HepG2 (cell line): Measurements from ENCODE around the gene RXFP2. TPM values are rescaled to one million over a fixed set of nuclear protein-coding genes. Genes with fewer than 3 reads are reported as not detected.

Source experiments
- ATAC-seq: fragments of 200-7000 bp; cut with Tn5 transposase; 3 replicates; pipeline ENCODE4 v1.9.1; 2020; ENCODE audit warnings: mild to moderate bottlenecking, moderate library complexity
- BruUV-seq: library from RNA; stranded (reverse); fragments of 400-500 nt; replicated peaks from 2 replicates; lab custom pipeline; 2021; lab: Mats Ljungman, UMichigan
- CTCF ChIA-PET: fragments of 300-600 bp; formaldehyde crosslinking; extraction: SDS; loops from one replicate; lab custom pipeline; 2021; ENCODE audit warnings: low total read pairs, inconsistent platforms, low intra/inter-chr PET ratio; lab: Yijun Ruan, JAX
- POLR2A ChIA-PET: fragments of 350-600 bp; sonication (Branson Sonifier 250); formaldehyde crosslinking; loops from one replicate; lab custom pipeline; 2020; ENCODE audit warnings: antibody characterized with exemption, inconsistent platforms; lab: Yijun Ruan, JAX
- DNase-seq: peaks from one replicate; pipeline ENCODE4 v3.0.0-alpha.2; 2015; ENCODE audit warnings: low spot score
- FAIRE-seq: peaks from 3 replicates; lab custom pipeline; 2011; peaks lifted over from hg19 to GRCh38; lab: Jason Lieb, UNC
- H2AFZ ChIP-seq: one replicate; pipeline ENCODE4 v1.6.1; 2011; ENCODE audit warnings: low read length, inconsistent platforms
- H3K27ac ChIP-seq: fragments of 300-600 bp; 3 replicates; pipeline ENCODE4 v1.8.0; 2011; ENCODE audit warnings: mixed run types, mild to moderate bottlenecking, mixed read lengths, low read length, inconsistent platforms; ENCODE audit not compliant: insufficient read depth; ENCODE audit errors: extremely low read length
- H3K27me3 ChIP-seq, 2 experiments: fragments of 200-600 bp in 1 of 2; 2 replicates in 1 of 2; 3 replicates in 1 of 2; pipeline versions ENCODE4 v1.6.0 to v1.8.0; 2011; ENCODE audit warnings: low read length in 2 of 2, mild to moderate bottlenecking in 2 of 2, moderate library complexity in 2 of 2, inconsistent platforms in 1 of 2; ENCODE audit not compliant: insufficient read depth in 2 of 2, control insufficient read depth in 1 of 2
- H3K36me3 ChIP-seq, 2 experiments: fragments of 200-600 bp in 1 of 2; replicated peaks in 1 of 2; 2 replicates in 1 of 2; 3 replicates in 1 of 2; pipeline versions ENCODE4 v1.5.1 to v1.8.0; 2011; ENCODE audit warnings: low read length in 2 of 2, inconsistent platforms in 1 of 2; ENCODE audit not compliant: insufficient read depth in 2 of 2, control insufficient read depth in 1 of 2
- H3K4me1 ChIP-seq: 2 replicates; pipeline ENCODE4 v1.5.1; 2012; ENCODE audit warnings: low read length, inconsistent platforms; ENCODE audit not compliant: insufficient read depth
- H3K4me2 ChIP-seq: 2 replicates; pipeline ENCODE4 v1.6.0; 2011; ENCODE audit warnings: low read depth, low read length, inconsistent platforms
- H3K4me3 ChIP-seq, 3 experiments: fragments of 200-600 bp in 1 of 3; sonication (generic), shearing (Covaris generic) in 1 of 3; replicated peaks in 1 of 3; 2 replicates each; pipeline ENCODE4 v1.5.1; 2011 to 2016; ENCODE audit warnings: low read length in 3 of 3, inconsistent platforms in 2 of 3, low read depth in 2 of 3, mild to moderate bottlenecking in 2 of 3, control low read depth in 1 of 3, mixed read lengths in 1 of 3; ENCODE audit not compliant: insufficient read depth in 1 of 3
- H3K79me2 ChIP-seq: one replicate; pipeline ENCODE4 v1.6.1; 2011; ENCODE audit warnings: low read length, inconsistent platforms; ENCODE audit not compliant: insufficient read depth
- H3K9ac ChIP-seq: 2 replicates; pipeline ENCODE4 v1.6.0; 2011; ENCODE audit warnings: mild to moderate bottlenecking, low read depth, low read length, inconsistent platforms; ENCODE audit not compliant: insufficient read depth
- H3K9me3 ChIP-seq: 2 replicates; pipeline ENCODE4 v1.5.1; 2012; ENCODE audit warnings: mild to moderate bottlenecking, low read length
- H4K20me1 ChIP-seq: 2 replicates; pipeline ENCODE4 v1.6.0; 2011; ENCODE audit warnings: inconsistent platforms, mild to moderate bottlenecking, low read length, moderate library complexity; ENCODE audit not compliant: insufficient read depth
- CTCF ChIP-seq: sonication (generic); formaldehyde crosslinking; IDR thresholded peaks from 2 replicates; pipeline ENCODE4 v1.5.0; 2020; ENCODE audit warnings: mild to moderate bottlenecking, missing genetic modification reagents, moderate library complexity
- LCORL ChIP-seq, 2 experiments: fragments of 450-650 bp in 1 of 2; sonication (generic) in 1 of 2; formaldehyde crosslinking in 1 of 2; IDR thresholded peaks; 2 replicates each; pipeline versions ENCODE4 v1.5.0 to v1.6.1; 2017 to 2020; ENCODE audit warnings: antibody characterized with exemption in 1 of 2, missing genetic modification reagents in 1 of 2
- SCMH1 ChIP-seq: sonication (generic); formaldehyde crosslinking; IDR thresholded peaks from 2 replicates; pipeline ENCODE4 v1.9.0; 2021; ENCODE audit warnings: missing genetic modification reagents, mild to moderate bottlenecking, borderline replicate concordance
- SRSF9 ChIP-seq: fragments of 200-400 bp; formaldehyde crosslinking; IDR thresholded peaks from 2 replicates; pipeline ENCODE4 v1.6.1; 2018; ENCODE audit warnings: borderline replicate concordance, mild to moderate bottlenecking, low read depth, low read length; ENCODE audit not compliant: insufficient read depth, poor library complexity, severe bottlenecking
- TP53 ChIP-seq: sonication (generic); formaldehyde crosslinking; conservative IDR thresholded peaks from 2 replicates; pipeline ENCODE4 v1.4.0; 2020; ENCODE audit warnings: missing genetic modification reagents
- WGBS: methylation state at CpG from one replicate; pipeline ENCODE4 v1.1.6; 2017; ENCODE audit warnings: low lambda C conversion rate; 5-methylcytosine and 5-hydroxymethylcytosine counted together
- in situ Hi-C: cut with HindIII; loops from 2 replicates; pipeline ENCODE4 v1.10.0; 2017; ENCODE audit warnings: low pct_unique_long_range_greater_than_20kb; ENCODE audit not compliant: extremely low pct_ligation_motif_present
- intact Hi-C: fragments of 100-400 bp; cut with micrococcal nuclease; formaldehyde crosslinking; loops from one replicate; pipeline ENCODE4 v1.10.0; 2022; ENCODE audit not compliant: unreplicated experiment
- polyA plus RNA-seq, 8 experiments: library from polyadenylated mRNA; depleted of rRNA in 3 of 8; stranded (reverse) in 7 of 8; unstranded in 1 of 8; fragments of >200 nt; fragmentation: Illumina TruSeq in 4 of 8; extraction: Trizol in 4 of 8; gene quantifications; 2 replicates each; pipeline versions ENCODE4 v1.2.1 to v1.2.3, GENCODE V29; 2011 to 2016; ENCODE audit warnings: low read depth in 4 of 8, missing spikeins in 1 of 8, mixed read lengths in 1 of 8; ENCODE audit not compliant: insufficient read depth in 1 of 8
- total RNA-seq, 5 experiments: library from RNA; depleted of rRNA; stranded (reverse); fragments of >200 nt; fragmentation: Illumina TruSeq; extraction: Trizol; gene quantifications; 2 replicates each; pipeline ENCODE4 v1.2.3, GENCODE V29; 2016; ENCODE audit warnings: low read depth in 1 of 5
- TF ChIP-seq, protein P1 (sequence below): sonication (generic); formaldehyde crosslinking; IDR thresholded peaks from 2 replicates; pipeline ENCODE4 v1.5.0; 2020; ENCODE audit warnings: mild to moderate bottlenecking, missing genetic modification reagents
- TF ChIP-seq, protein P2 (sequence below): sonication (generic); formaldehyde crosslinking; IDR thresholded peaks from 2 replicates; pipeline ENCODE4 v1.4.0; 2020; ENCODE audit warnings: missing genetic modification reagents
- TF ChIP-seq, protein P3 (sequence below): sonication (generic); formaldehyde crosslinking; IDR thresholded peaks from 2 replicates; pipeline ENCODE4 v1.5.0; 2020; ENCODE audit warnings: mild to moderate bottlenecking, missing genetic modification reagents

Gene RXFP2
- total and polyA plus RNA-seq, 2 of the 13 experiments (the other 11 are each of a cell fraction or from before 2014, with no cell fraction given) = not detected

GRCh38 chr13:31733647-31734046, 5.7 kb upstream of the RXFP2 start:
- CTCF ChIA-PET = no interaction called here
- Histone ChIP-seq H3K9me3 (no peaks in the 10 kb centered on the region), H3K27ac (no peak overlapping the region), H4K20me1 (no peaks in the 10 kb centered on the region), H3K79me2 (no peaks in the 10 kb centered on the region), H3K4me3 (no peak overlapping the region), H3K9ac (no peak overlapping the region), H3K4me2 (no peak overlapping the region), H2AFZ (no peak overlapping the region), H3K4me1 (no peaks in the 10 kb centered on the region), H3K27me3 (no peaks in the 10 kb centered on the region), H3K36me3 (no peaks in the 10 kb centered on the region)
- no peak for FAIRE-seq
- no peak for ATAC-seq
- WGBS = 12% methylated on average over 2 of the region's 2 CpGs
- in situ Hi-C loops (loop anchor here (25.0 kb wide), 1 partner anchor 496 kb away; no protein-coding TSS in a partner anchor), intact Hi-C loops (no loop called here)
- TF ChIP-seq, protein P1, sequence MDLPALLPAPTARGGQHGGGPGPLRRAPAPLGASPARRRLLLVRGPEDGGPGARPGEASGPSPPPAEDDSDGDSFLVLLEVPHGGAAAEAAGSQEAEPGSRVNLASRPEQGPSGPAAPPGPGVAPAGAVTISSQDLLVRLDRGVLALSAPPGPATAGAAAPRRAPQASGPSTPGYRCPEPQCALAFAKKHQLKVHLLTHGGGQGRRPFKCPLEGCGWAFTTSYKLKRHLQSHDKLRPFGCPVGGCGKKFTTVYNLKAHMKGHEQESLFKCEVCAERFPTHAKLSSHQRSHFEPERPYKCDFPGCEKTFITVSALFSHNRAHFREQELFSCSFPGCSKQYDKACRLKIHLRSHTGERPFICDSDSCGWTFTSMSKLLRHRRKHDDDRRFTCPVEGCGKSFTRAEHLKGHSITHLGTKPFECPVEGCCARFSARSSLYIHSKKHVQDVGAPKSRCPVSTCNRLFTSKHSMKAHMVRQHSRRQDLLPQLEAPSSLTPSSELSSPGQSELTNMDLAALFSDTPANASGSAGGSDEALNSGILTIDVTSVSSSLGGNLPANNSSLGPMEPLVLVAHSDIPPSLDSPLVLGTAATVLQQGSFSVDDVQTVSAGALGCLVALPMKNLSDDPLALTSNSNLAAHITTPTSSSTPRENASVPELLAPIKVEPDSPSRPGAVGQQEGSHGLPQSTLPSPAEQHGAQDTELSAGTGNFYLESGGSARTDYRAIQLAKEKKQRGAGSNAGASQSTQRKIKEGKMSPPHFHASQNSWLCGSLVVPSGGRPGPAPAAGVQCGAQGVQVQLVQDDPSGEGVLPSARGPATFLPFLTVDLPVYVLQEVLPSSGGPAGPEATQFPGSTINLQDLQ (CRISPR knock-in tag) = no peak
- TF ChIP-seq TP53 (CRISPR knock-in tag) = no peak
- no peak for DNase-seq
- POLR2A ChIA-PET = no interaction called here
- BruUV-seq = no TSS peak

GRCh38 chr13:31742097-31742734, 2.9 kb downstream of the RXFP2 start:
- Histone ChIP-seq H2AFZ (no peak overlapping the region), H3K79me2 (no peaks in the 10 kb centered on the region), H4K20me1 (no peaks in the 10 kb centered on the region), H3K9me3 (no peaks in the 10 kb centered on the region), H3K27ac (no peak overlapping the region), H3K9ac (no peak overlapping the region), H3K4me1 (no peaks in the 10 kb centered on the region), H3K4me2 (no peak overlapping the region), H3K36me3 (no peaks in the 10 kb centered on the region), H3K4me3 (no peak overlapping the region), H3K27me3 (peaks cover 0 to 13% of the 10 kb centered on the region in 2 experiments; a peak in 3 of 5 replicates)
- BruUV-seq = no TSS peak
- ATAC-seq (peak; percentile 77), FAIRE-seq (peak; percentile 57), DNase-seq (peak; percentile 28)
- CTCF ChIA-PET = interaction anchor here (1.2 to 2.8 kb wide), 3 partner anchors 203 to 568 kb away, joined by 3 to 31 read pairs (median 9); no protein-coding TSS in a partner anchor
- intact Hi-C loops (loop anchor here (1.0 to 10.0 kb wide), 4 partner anchors 85 to 507 kb away; no protein-coding TSS in a partner anchor), in situ Hi-C loops (loop anchor here (5.0 to 25.0 kb wide), 2 partner anchors 310 to 505 kb away; no protein-coding TSS in a partner anchor)
- POLR2A ChIA-PET = no interaction called here
- 2% methylated on average over 7 of the region's 7 CpGs for WGBS
- TF ChIP-seq, protein P2, sequence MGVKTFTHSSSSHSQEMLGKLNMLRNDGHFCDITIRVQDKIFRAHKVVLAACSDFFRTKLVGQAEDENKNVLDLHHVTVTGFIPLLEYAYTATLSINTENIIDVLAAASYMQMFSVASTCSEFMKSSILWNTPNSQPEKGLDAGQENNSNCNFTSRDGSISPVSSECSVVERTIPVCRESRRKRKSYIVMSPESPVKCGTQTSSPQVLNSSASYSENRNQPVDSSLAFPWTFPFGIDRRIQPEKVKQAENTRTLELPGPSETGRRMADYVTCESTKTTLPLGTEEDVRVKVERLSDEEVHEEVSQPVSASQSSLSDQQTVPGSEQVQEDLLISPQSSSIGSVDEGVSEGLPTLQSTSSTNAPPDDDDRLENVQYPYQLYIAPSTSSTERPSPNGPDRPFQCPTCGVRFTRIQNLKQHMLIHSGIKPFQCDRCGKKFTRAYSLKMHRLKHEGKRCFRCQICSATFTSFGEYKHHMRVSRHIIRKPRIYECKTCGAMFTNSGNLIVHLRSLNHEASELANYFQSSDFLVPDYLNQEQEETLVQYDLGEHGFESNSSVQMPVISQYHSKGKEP (CRISPR knock-in tag) = no peak
- TF ChIP-seq CTCF (CRISPR knock-in tag) = peak; percentile 84
- no peak for TF ChIP-seq LCORL (IDR thresholded peaks at IDR 0.05)
- TF ChIP-seq LCORL (CRISPR knock-in tag; IDR thresholded peaks at IDR 0.05) = no peak
- no peak for TF ChIP-seq SRSF9
- TF ChIP-seq SCMH1 (CRISPR knock-in tag) = no peak
- TF ChIP-seq, protein P3, sequence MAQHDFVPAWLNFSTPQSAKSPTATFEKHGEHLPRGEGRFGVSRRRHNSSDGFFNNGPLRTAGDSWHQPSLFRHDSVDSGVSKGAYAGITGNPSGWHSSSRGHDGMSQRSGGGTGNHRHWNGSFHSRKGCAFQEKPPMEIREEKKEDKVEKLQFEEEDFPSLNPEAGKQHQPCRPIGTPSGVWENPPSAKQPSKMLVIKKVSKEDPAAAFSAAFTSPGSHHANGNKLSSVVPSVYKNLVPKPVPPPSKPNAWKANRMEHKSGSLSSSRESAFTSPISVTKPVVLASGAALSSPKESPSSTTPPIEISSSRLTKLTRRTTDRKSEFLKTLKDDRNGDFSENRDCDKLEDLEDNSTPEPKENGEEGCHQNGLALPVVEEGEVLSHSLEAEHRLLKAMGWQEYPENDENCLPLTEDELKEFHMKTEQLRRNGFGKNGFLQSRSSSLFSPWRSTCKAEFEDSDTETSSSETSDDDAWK = no peak
